ENCODE measurements around the gene CST2.
"Not testable (repeated sequence)": the region's sequence is repeated elsewhere in the genome, so short reads cannot be mapped to it uniquely, and the experiment has no call there.

Gene CST2, protein sequence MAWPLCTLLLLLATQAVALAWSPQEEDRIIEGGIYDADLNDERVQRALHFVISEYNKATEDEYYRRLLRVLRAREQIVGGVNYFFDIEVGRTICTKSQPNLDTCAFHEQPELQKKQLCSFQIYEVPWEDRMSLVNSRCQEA

DNA sequence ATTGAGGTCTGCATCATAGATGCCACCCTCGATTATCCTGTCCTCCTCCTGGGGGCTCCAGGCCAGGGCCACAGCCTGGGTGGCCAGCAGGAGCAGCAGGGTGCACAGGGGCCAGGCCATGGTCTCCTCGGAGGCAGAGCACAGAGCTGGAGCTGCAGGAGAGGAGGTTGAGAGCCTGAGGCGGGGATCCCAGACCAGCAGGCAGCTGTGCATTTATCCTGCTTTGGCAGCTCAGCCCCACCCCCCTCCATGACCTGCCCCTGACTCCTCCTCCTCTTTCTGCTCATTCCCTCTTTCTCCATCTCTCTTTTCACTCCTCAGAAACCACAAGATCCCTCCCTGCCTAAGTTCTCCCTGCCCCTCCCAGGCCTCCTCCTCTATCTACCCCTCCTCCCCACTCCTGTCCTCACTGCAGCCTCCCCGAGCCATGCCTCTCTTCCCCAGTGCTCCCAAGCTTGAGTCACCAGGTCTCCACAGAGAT, at the start of gene CST2:
Gene CST2 (minus strand): TSS at position 189 of the 481 bp plus-strand sequence. CDS start 69 bp downstream, at position 120.
- no peak for DNase-seq

DNA sequence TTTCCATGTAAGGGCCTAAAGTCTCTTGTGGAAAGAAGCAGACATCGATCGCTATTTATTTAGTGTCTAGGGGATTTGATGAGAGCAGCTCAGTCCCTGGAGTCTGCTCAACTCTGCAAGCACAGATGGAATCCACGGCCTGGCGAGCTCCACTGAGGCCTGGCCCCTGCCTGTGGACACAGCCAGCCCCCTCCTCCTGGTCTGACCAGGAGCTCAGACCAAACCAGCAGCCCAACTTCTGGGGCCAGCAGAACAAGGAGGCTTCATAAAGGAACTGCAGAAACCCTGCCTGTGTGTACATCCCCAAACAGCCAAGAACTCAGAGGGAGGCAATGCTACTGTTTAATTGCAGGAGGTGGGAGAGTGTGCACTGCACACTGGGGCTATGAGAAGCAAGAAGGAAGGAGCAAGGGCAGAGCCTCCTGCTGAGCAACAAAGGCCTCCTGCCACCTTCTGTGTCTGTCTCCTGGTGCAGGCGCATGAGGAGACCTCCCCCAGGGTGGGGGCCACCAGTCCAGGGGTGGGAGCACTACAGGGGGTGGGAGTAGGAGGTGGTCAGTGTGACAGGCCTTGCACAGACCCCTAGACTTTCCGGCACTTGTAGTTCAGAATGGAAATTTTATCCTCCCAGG, 49.2 kb upstream of the CST2 start:
- no peak for DNase-seq

DNA sequence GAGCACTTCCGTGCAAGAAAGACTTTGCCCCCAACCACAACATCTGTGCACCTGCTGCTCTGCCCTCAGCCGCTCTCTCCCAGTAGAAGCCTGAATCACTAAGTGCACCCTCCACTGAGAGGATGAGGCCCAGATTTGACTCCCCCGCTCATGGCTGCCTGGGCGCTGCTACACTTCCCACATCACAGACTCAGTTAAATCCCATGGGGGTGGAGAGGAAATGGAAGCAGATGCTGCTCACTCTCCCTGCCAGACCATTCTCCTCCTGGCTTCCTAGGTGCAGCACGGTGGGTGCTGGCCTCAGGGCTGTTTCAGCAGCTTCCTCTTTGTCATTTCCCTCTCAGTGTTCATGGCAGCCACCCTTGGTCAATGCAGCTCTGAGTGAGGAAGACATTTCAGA, 48.2 kb upstream of the CST2 start:
- peak; percentile 88 for DNase-seq

DNA sequence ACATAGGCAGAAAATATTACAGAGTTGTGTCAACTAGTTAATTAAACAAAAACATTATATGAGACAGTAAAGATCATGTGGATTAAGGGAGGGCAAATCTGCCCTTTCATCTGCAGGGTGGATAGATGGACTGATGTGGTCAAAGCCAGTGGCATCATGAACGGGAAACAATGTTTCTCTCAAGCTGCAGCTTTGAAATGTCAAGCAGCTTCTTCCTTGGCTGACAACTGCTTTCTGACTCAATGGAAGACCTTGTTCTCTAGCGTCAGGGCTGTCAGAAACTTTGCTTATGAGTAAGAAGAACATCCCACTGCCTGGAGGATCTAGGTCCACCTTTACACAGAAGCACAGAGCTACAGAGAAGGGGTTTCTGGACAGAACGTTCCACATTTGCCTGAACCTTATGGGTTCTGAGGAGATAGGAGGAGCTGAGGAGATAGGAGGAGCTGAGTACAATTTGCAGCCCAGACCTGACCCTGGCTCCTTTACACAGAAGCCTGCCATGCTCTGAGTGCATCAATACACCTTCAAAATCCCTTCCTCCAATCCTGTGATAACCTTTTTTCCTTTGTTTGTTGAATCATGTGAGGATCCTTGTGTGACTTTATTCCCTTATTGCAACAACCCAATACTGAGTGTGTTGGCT, 47.0 kb upstream of the CST2 start:
- DNase-seq, result no peak

DNA sequence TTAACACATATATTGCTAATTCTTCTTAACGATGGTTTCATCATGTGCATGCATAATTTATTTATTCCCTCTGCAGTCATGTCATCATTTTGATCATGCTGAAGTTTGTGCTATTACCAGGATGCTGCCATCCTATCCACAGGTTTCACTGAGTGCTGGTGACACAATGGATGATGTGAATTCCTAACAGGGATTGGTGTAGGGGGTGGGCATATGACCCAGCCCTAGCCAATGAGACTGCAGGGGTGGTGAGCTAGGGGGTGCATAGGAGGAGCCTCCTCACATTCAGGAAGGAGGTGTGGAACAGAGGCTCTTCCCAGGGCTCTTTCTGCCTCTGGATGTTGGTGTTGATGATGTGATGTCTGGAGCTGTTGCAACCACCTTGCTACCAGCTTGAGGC, 45.5 kb upstream of the CST2 start:
- no peak for DNase-seq

DNA sequence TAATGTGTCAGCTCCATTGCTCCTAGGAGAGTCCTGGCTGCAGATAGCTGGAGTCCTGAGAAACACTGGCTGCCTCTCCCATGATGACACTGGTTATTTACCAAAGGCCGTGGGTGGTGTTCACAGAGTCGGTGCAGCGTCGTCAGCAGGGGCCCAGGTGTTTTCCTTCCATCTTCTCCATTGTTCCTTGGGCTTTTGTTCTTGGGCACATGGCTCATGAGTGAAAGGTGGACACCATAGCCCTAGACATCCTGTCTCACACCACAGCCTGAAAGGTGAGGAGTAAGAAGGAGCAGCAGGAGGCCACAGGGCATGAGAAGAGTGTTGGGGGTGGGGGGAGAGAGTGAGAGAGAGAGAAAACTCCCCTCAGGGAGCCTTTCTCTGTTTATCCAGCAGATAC, 43.9 kb upstream of the CST2 start:
- no peak for DNase-seq

DNA sequence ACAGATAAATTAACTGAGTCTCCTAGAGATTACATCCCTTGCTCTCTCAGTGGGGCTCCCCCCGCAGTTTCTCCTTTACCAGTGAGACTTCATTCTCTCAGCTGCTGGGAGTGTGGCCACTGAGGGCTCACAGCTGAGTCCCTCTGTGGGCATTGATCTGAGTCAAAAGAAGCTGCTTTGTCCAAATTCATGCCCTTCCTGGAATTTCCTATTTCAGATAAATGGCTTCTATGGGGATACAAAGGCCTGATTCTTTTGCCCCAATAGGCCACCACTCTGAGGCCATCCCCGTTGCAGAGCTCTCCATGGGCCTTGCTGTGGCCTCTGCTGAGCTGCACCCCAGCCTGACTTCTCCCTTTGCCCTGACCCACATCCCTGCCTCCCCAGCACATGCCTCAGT, 43.0 kb upstream of the CST2 start:
- no peak for DNase-seq

DNA sequence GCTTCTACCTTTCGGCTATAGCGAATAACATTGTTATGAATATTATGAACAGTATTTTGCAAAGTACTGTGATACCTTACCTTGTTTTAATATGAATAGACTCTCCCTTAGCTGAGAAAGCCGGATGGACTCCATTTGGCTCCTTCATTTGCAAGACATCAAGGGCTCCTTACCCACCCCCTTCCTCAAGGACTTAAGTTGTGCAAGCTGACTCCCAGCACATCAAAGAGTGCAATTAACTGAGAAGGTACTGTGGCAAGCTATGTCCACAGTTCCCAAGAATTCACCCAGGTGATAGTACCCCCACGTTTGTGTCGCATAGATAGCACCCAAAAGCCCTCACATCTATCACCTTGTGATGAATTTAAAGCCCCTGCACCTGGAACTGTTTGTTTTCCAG, 41.8 kb upstream of the CST2 start:
- DNase-seq, result no peak

DNA sequence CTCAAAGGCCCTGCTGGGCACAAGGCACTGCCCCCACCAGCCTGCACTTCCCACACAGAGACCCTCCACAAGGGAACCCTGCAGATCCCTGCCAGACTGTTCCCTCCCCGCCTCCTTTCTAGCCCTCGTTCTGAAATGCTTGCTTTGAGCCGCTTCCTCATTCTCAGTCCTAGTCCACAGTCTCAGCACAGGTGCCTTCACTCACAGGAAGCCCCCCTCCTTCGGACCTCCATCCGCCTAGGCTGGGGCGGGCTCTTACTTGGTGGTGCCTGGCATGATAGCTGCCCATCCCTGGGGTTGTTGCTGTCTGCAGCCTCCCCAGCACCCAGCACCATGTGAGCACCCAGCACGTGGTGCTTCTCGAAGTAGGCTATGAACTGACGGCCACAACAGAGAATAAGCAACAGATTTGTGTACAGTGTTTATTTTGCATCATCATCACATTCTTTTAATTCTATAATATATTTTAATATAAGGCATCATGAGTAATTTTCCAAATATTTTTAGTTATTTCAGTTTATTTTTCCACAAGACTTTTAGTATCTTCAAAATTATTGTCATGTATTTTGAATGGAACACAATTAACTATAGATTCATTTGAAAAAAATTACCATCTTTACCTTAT, 40.7 kb upstream of the CST2 start:
- DNase-seq, result no peak

DNA sequence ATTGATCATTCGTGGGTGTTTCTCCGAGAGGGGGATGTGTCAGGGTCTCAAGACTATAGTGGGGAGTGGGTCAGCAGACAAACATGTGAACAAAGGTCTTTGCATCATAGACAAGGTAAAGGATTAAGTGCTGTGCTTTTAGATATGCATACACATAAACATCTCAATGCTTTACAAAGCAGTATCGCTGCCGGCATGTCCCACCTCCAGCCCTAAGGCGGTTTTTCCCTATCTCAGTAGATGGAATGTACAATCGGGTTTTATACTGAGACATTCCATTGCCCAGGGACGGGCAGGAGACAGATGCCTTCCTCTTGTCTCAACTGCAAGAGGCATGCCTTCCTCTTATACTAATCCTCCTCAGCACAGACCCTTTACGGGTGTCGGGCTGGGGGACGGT, 34.2 kb upstream of the CST2 start:
- not testable (repeated sequence) for DNase-seq

DNA sequence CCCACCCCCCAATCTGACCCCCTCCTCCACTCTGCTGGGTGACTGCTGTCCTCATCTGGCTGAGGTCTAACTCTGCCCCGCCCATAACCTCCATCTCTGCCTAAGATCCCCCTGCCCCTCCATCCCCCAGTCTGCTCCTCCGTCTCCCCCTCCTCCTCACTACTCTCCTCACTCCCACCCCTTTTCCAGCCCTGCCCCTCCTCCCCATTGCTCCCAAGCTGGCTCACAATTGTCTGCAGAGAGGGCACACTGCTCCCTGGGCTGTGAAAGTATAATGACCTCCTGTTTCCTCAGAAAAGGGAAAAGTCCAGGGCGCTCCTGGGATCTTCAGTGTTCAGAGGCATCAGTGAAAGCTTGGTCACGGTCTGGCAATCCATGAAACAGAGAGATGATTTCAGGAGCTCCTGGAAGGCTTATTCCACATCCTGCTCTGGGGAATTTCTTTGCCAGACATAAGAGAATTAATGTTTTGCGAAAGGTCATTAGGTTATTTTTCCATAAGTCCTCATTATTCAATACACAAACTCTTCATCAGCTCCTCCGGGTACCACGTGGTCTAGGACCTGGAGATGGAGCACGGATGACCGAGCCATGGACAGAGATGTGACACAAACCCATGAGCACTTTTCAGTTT, 31.6 kb upstream of the CST2 start:
- DNase-seq, result peak; percentile 23

DNA sequence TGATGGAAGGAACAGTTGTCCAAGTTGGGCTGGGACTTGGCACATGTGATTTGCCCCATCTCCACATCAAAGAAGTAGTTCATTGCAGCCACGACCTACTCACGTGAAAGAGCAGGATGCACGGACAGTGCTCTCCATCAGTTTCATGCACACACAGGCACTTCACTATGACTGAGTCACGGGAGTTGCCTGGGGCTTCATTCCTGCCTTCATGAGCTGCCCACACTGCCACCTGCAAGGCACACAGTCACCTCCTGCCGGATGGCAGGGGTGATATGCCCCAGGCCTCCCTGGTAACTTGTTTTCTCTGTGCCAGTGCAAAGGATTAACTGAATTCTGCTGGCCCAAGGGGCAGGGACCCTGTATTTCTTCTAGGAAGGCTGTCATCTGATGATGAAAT, 30.2 kb upstream of the CST2 start:
- DNase-seq, result no peak

DNA sequence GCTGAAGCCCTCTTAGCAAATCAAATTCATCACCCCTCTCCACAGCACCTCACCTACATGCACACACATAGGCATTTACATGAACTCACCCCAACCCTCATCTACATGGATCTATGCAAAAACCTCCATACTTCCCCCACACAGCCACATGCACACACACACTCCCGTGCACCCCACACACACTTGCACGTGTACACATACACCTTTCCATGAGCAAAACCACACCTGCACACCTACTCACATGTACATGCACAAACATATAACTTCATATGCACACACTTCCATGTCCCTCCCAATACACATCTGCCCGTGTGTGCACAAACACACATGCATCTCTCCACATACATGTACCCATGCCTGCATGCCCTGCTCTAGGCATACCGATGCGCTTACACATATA, 29.7 kb upstream of the CST2 start:
- DNase-seq, result no peak

DNA sequence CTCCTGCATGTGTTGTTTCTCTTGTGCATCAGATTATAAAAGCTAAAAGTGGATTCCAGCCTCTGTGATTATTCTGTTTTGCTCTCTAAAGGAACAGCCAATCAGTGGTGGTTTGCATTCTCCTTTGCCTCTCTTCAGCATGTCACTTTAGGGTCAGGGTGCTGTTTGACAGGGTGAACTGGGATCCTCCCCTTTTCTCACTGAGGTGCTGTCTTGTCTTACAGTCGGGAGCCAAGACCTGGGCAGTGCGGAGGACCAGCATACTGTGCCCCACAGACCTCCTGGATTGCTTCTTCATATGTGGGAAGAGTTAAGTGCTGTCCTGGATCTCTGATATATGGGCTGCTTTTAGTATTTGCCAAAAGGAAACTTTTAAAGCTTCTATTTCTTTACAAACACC, 15.2 kb upstream of the CST2 start:
- no peak for DNase-seq

DNA sequence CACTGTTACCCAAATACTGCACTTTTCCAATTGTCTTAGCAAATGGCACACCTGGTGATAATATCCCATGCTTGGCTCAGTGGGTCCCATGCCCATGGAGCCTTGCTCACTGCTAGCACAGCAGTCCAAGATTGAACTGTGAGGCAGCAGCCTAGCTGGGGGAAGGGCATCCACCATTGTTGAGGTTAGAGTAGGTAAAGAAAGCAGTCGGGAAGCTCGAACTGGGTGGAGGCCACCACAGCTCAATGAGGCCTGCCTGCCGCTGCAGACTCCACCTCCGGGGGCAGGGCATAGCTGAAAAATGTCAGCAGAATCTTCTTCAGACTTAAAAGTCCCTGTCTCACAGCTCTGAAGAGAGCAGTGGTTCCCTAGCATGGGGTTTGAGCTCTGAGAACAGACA, 9.2 kb upstream of the CST2 start:
- DNase-seq, result no peak

DNA sequence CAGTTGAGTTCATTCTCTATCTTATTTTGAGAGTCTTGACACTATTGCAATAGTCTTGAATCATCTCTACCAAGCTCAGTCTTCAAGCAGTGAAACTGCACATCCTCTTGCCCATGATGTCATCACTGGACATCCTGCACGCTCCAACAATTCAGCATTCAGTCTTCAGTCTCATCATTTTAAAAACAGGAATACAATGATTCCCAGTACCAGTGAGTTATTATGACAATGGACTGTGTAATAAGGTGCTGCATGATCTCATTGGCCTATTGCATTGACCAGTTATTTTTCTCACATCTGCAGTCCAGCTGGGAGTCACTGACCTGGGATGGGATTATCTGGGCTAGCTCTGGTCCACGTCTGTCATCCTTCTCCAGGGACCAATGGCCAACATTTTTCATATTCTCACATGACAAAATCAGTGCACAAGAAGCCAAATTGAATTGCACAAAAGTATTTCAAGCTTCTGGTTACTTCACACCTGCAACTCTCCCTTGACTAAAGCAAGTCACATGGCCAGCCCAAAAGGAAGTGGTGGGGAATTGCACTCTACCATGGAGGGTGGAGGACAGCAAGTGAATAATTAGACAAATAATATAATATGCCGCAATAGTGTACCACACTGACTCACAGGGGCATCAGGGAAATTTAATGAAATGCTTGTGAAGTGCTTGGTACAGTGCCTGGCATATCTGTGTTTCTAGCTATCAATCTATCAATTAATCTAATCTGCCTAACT, 6.4 kb upstream of the CST2 start:
- no peak for DNase-seq

DNA sequence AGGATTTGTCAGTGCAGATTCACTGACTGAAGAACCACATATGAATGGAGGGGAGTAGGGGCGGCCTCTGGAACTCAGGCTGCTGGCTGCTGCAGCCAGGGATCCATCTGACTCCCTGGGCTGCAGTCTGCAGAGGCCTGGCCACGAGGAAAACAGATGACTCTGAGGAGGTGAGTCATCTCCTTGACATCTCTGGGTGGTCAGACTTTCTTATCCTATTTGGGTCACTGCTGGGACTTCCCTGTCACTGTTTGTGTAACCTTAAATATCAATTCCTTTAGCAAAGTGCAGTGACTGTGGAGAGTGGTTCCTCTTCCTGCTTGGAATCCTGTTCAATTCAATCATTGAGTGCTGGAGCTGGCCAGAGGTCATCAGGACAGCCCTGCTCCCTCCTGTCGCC, 5.4 kb upstream of the CST2 start:
- not testable (repeated sequence) for DNase-seq

DNA sequence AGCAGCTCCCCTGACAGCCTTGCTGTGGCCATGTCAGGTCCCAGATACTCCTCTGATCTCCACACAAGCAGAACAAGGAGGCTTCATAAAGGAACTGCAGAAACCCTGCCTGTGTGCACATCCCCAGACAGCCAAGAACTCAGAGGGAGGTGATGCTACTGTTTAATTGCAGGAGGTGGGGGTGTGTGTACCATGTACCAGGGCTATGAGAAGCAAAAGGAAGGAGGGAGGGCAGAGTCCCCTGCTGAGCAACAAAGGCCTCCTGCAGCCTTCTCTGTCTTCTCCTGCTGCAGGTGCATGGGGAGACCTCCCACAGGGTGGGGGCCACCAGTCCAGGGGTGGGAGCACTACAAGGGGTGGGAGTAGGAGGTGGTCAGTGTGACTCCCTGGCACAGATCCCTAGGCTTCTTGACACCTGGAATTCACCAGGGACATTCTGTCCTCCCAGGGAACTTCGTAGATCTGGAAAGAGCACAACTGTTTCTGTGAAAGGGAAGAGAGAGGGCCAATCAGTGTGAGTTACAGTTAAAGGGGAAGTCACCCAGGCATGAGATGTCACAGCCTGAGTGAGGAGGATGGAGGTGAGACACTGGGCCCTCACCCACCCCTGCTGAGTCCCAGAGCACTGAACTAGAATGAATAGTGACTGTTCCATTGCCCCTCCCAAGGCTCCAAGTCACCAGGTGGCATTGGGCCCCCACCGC, 2.8 kb downstream of the CST2 start:
- DNase-seq, result no peak

DNA sequence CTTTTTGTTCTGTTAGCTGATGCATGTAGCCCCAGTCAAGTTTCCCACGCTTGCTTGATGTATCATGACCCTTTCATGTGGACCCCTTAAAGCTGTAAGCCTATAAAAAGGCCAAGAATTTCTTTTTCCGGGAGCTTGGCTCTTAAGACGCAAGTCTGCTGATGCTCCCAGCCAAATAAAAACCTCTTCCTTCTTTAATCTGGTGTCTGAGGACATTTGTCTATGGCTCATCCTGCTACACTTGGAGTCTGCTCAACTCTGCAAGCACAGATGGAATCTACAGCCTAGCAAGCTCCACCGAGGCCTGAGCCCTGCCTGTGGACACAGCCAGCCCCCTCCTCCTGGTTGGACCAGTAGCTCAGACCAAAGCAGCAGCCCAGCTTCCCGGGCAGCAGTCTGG, 3.4 kb downstream of the CST2 start:
- no peak for DNase-seq

DNA sequence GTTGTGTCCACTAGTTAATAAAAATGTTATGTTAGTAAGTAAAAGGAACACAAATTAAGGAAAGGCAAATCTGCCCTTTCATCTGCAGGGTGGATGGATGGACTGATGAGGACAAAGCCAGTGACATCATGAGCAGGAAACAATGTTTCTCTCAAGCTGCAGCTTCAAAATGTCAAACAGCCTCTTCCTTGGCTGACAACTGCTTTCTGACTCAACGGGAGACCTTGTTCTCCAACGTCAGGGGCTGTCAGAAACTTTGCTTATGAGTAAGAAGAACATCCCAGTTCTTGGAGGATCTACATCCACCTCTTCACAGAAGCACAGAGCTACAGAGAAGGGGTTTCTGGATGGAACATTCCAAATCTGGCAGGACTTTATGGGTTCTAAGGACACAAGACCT, 6.0 kb downstream of the CST2 start:
- DNase-seq, result no peak

DNA sequence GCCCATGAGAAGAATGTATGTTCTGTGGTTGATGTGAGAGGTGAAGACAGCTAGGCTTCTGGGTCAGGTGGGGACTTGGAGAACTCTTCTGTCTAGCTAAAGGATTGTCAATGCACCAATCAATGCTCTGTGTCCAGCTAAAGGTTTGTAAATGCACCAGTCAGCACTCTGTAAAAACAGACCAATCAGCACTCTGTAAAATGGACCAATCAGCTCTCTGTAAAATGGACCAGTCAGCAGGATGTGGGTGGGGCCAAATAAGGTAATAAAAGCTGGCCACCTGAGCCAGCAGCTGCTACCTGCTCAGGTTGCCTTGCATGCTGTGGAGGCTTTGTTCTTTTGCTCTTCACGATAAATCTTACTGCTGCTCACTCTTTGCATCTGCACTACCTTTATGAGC, 15.0 kb downstream of the CST2 start:
- DNase-seq, result not testable (repeated sequence)

DNA sequence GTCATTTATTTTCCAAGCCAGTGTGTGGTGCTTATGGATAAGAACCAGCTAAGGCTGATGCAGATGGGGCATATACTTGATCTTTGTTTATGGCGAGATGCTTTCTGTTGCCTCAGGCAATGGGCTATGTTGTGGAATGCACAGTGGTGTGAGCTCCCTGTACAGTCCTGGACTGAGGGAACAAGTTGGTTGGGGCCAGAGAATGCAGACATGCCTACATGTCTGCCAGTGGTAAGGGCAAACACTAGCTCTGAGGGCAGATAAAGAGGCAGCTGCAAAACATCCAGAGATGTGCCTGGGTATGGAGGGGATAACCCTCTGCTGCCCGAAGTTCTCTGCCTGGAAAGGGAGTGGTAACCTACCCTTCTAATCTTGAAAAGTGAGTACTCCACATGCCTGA, 16.2 kb downstream of the CST2 start:
- DNase-seq, result not testable (repeated sequence)
